HepG2 (cell line): ENCODE data around the gene STK32C. TPM values are rescaled to one million over a fixed set of nuclear protein-coding genes. Genes with fewer than 3 reads are reported as not detected.

ENCODE experiments used
- AHR ChIP-seq: IDR thresholded peaks from 2 replicates; pipeline ENCODE4 v1.6.1; 2018; ENCODE audit warnings: missing genetic modification reagents, missing compliant biosample characterization
- CC2D1A ChIP-seq: sonication (generic); formaldehyde crosslinking; IDR thresholded peaks from 2 replicates; pipeline ENCODE4 v1.8.1; 2023; ENCODE audit warnings: mild to moderate bottlenecking, missing genetic modification reagents
- EED ChIP-seq: sonication (generic); formaldehyde crosslinking; IDR thresholded peaks from 2 replicates; pipeline ENCODE4 v1.5.0; 2020; ENCODE audit warnings: mild to moderate bottlenecking, missing genetic modification reagents
- EHMT2 ChIP-seq: fragments of 200-600 bp; sonication (generic); IDR thresholded peaks from 2 replicates; pipeline ENCODE4 v1.7.0; 2017; ENCODE audit warnings: antibody characterized with exemption, low read depth, low read length, borderline replicate concordance
- GFI1 ChIP-seq: sonication (generic); formaldehyde crosslinking; IDR thresholded peaks from 2 replicates; pipeline ENCODE4 v1.5.0; 2020; ENCODE audit warnings: missing genetic modification reagents, mild to moderate bottlenecking, borderline replicate concordance
- KDM5B ChIP-seq: sonication (generic); formaldehyde crosslinking; IDR thresholded peaks from 2 replicates; pipeline ENCODE4 v1.4.0; 2020; ENCODE audit warnings: missing genetic modification reagents, mild to moderate bottlenecking, borderline replicate concordance
- KLF6 ChIP-seq: IDR thresholded peaks from 2 replicates; pipeline ENCODE4 v1.8.0; 2016; ENCODE audit warnings: missing biosample characterization, missing genetic modification reagents
- LCORL ChIP-seq, 2 experiments: fragments of 450-650 bp in 1 of 2; sonication (generic) in 1 of 2; formaldehyde crosslinking in 1 of 2; IDR thresholded peaks; 2 replicates each; pipeline versions ENCODE4 v1.5.0 to v1.6.1; 2017 to 2020; ENCODE audit warnings: antibody characterized with exemption in 1 of 2, missing genetic modification reagents in 1 of 2
- MAZ ChIP-seq, 2 experiments: sonication (generic) in 1 of 2; formaldehyde crosslinking in 1 of 2; IDR thresholded peaks; 2 replicates each; pipeline versions ENCODE4 v1.5.0 to v1.6.1; 2012 to 2020; ENCODE audit warnings: low read depth in 2 of 2, mild to moderate bottlenecking in 2 of 2, borderline replicate concordance in 1 of 2, improper control_type of control experiment in 1 of 2, low read length in 1 of 2, missing genetic modification reagents in 1 of 2, moderate library complexity in 1 of 2
- RBFOX2 ChIP-seq: fragments of 200-400 bp; formaldehyde crosslinking; IDR thresholded peaks from 2 replicates; pipeline ENCODE4 v1.6.1; 2017; ENCODE audit warnings: low read depth, mild to moderate bottlenecking, low read length
- SAP130 ChIP-seq: IDR thresholded peaks from 2 replicates; pipeline ENCODE4 v1.6.1; 2016; ENCODE audit warnings: low read depth
- SMC3 ChIP-seq: IDR thresholded peaks from 2 replicates; pipeline ENCODE4 v1.6.1; 2011; ENCODE audit warnings: low read length, improper control_type of control experiment
- TBX2 ChIP-seq: sonication (generic); formaldehyde crosslinking; IDR thresholded peaks from 2 replicates; pipeline ENCODE4 v1.5.0; 2020; ENCODE audit warnings: missing genetic modification reagents, mild to moderate bottlenecking, borderline replicate concordance
- YEATS4 ChIP-seq: sonication (generic); formaldehyde crosslinking; IDR thresholded peaks from 2 replicates; pipeline ENCODE4 v1.4.0; 2020; ENCODE audit warnings: missing genetic modification reagents, borderline replicate concordance
- ZNF773 ChIP-seq: sonication (generic); formaldehyde crosslinking; IDR thresholded peaks from 2 replicates; pipeline ENCODE4 v1.4.0; 2020; ENCODE audit warnings: missing genetic modification reagents, borderline replicate concordance
- polyA plus RNA-seq, 8 experiments: library from polyadenylated mRNA; depleted of rRNA in 3 of 8; stranded (reverse) in 7 of 8; unstranded in 1 of 8; fragments of >200 nt; fragmentation: Illumina TruSeq in 4 of 8; extraction: Trizol in 4 of 8; gene quantifications; 2 replicates each; pipeline versions ENCODE4 v1.2.1 to v1.2.3, GENCODE V29; 2011 to 2016; ENCODE audit warnings: low read depth in 4 of 8, missing spikeins in 1 of 8, mixed read lengths in 1 of 8; ENCODE audit not compliant: insufficient read depth in 1 of 8
- total RNA-seq, 5 experiments: library from RNA; depleted of rRNA; stranded (reverse); fragments of >200 nt; fragmentation: Illumina TruSeq; extraction: Trizol; gene quantifications; 2 replicates each; pipeline ENCODE4 v1.2.3, GENCODE V29; 2016; ENCODE audit warnings: low read depth in 1 of 5
- TF ChIP-seq, protein P1 (sequence below): sonication (generic); formaldehyde crosslinking; IDR thresholded peaks from 2 replicates; pipeline ENCODE4 v1.5.1; 2020; ENCODE audit warnings: mild to moderate bottlenecking, missing genetic modification reagents, borderline replicate concordance
- TF ChIP-seq, protein P2 (sequence below): IDR thresholded peaks from 2 replicates; pipeline ENCODE4 v1.6.1; 2016; ENCODE audit warnings: mild to moderate bottlenecking, missing biosample characterization, missing genetic modification reagents
- TF ChIP-seq, protein P3 (sequence below): sonication (generic); formaldehyde crosslinking; IDR thresholded peaks from 2 replicates; pipeline ENCODE4 v1.5.1; 2020; ENCODE audit warnings: mild to moderate bottlenecking, missing genetic modification reagents, moderate library complexity

The STK32C gene
- total and polyA plus RNA-seq, 2 of the 13 experiments (the other 11 are each of a cell fraction or from before 2014, with no cell fraction given), result 10.9 to 19.4 TPM

DNA sequence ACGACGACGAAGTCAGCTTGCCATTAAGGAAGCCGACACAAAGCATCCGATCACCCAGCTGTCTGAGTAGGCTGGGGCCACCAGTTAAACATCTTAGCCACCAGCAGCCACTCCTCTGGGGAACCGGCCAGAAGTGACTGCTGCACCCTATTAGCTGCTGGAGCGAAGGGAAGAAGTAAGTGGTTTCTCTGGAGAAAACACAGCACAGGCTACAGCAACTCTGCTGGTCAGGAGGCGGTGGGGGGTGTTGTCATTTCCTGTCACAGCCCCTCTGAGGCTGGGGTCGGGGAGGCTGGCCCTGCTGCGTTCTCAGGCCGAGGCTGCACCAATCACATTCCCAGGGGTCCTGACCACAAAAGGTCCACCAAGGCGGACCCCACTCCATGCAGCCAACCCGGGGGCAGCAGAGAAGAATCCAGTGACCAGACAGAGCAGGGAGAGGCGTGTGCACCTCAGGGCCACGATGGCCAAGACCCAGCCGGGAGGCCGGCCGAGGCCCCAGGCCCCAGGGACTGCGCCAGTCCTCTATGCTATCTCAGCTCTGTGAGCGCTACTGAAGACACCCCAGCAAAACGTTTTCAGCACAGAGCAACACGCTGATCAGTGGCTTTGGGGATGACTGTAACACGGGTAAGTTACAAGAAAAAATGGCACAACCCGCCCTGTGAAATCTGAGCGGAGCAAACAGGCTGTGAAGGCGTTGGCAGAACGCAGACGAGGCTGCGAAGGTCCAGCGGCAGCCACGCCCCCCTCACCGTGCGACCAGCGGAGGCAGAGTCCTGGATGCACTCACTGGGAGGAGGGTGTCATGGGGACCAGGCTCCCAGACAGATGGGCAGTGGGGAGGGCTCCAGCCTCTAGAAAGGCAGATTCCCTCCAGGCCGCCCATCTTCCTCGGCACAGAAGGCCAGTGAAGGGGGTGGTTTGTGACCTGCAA is 24.8 kb downstream of the STK32C start (continued):
- TF ChIP-seq, protein P1, sequence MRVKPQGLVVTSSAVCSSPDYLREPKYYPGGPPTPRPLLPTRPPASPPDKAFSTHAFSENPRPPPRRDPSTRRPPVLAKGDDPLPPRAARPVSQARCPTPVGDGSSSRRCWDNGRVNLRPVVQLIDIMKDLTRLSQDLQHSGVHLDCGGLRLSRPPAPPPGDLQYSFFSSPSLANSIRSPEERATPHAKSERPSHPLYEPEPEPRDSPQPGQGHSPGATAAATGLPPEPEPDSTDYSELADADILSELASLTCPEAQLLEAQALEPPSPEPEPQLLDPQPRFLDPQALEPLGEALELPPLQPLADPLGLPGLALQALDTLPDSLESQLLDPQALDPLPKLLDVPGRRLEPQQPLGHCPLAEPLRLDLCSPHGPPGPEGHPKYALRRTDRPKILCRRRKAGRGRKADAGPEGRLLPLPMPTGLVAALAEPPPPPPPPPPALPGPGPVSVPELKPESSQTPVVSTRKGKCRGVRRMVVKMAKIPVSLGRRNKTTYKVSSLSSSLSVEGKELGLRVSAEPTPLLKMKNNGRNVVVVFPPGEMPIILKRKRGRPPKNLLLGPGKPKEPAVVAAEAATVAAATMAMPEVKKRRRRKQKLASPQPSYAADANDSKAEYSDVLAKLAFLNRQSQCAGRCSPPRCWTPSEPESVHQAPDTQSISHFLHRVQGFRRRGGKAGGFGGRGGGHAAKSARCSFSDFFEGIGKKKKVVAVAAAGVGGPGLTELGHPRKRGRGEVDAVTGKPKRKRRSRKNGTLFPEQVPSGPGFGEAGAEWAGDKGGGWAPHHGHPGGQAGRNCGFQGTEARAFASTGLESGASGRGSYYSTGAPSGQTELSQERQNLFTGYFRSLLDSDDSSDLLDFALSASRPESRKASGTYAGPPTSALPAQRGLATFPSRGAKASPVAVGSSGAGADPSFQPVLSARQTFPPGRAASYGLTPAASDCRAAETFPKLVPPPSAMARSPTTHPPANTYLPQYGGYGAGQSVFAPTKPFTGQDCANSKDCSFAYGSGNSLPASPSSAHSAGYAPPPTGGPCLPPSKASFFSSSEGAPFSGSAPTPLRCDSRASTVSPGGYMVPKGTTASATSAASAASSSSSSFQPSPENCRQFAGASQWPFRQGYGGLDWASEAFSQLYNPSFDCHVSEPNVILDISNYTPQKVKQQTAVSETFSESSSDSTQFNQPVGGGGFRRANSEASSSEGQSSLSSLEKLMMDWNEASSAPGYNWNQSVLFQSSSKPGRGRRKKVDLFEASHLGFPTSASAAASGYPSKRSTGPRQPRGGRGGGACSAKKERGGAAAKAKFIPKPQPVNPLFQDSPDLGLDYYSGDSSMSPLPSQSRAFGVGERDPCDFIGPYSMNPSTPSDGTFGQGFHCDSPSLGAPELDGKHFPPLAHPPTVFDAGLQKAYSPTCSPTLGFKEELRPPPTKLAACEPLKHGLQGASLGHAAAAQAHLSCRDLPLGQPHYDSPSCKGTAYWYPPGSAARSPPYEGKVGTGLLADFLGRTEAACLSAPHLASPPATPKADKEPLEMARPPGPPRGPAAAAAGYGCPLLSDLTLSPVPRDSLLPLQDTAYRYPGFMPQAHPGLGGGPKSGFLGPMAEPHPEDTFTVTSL (CRISPR knock-in tag), result no peak
- no peak; the same call in 1 of the 2 replicates for TF ChIP-seq SAP130 (CRISPR knock-in tag)
- no peak for TF ChIP-seq ZNF773 (CRISPR knock-in tag)
- no peak for TF ChIP-seq SMC3
- TF ChIP-seq KLF6 (CRISPR knock-in tag), result no peak
- TF ChIP-seq, protein P2, sequence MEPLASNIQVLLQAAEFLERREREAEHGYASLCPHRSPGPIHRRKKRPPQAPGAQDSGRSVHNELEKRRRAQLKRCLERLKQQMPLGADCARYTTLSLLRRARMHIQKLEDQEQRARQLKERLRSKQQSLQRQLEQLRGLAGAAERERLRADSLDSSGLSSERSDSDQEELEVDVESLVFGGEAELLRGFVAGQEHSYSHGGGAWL, result no peak
- no peak for TF ChIP-seq AHR (CRISPR knock-in tag)
- TF ChIP-seq GFI1 (CRISPR knock-in tag), result peak; percentile 35; the same call in 1 of the 2 replicates
- TF ChIP-seq YEATS4 (CRISPR knock-in tag), result no peak; the same call in 1 of the 2 replicates
- TF ChIP-seq TBX2 (CRISPR knock-in tag), result peak; percentile 23; the same call in 1 of the 2 replicates
- peak; percentile 6; the same call in 1 of the 2 replicates for TF ChIP-seq KDM5B (CRISPR knock-in tag)
- no peak for TF ChIP-seq MAZ (IDR thresholded peaks at IDR 0.05; ENCODE audit: borderline replicate concordance, low read depth, low read length)
- TF ChIP-seq MAZ (CRISPR knock-in tag; IDR thresholded peaks at IDR 0.05; ENCODE audit: low read depth), result peak; percentile 33; the same call in 1 of the 2 replicates
- no peak for TF ChIP-seq EHMT2
- TF ChIP-seq, protein P3, sequence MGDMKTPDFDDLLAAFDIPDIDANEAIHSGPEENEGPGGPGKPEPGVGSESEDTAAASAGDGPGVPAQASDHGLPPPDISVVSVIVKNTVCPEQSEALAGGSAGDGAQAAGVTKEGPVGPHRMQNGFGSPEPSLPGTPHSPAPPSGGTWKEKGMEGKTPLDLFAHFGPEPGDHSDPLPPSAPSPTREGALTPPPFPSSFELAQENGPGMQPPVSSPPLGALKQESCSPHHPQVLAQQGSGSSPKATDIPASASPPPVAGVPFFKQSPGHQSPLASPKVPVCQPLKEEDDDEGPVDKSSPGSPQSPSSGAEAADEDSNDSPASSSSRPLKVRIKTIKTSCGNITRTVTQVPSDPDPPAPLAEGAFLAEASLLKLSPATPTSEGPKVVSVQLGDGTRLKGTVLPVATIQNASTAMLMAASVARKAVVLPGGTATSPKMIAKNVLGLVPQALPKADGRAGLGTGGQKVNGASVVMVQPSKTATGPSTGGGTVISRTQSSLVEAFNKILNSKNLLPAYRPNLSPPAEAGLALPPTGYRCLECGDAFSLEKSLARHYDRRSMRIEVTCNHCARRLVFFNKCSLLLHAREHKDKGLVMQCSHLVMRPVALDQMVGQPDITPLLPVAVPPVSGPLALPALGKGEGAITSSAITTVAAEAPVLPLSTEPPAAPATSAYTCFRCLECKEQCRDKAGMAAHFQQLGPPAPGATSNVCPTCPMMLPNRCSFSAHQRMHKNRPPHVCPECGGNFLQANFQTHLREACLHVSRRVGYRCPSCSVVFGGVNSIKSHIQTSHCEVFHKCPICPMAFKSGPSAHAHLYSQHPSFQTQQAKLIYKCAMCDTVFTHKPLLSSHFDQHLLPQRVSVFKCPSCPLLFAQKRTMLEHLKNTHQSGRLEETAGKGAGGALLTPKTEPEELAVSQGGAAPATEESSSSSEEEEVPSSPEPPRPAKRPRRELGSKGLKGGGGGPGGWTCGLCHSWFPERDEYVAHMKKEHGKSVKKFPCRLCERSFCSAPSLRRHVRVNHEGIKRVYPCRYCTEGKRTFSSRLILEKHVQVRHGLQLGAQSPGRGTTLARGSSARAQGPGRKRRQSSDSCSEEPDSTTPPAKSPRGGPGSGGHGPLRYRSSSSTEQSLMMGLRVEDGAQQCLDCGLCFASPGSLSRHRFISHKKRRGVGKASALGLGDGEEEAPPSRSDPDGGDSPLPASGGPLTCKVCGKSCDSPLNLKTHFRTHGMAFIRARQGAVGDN (CRISPR knock-in tag), result peak; percentile 49
- 0 out of 2 replicates have a peak, but pooled peaks have one; percentile 50 for TF ChIP-seq EED
- TF ChIP-seq LCORL (IDR thresholded peaks at IDR 0.05), result no peak
- TF ChIP-seq LCORL (CRISPR knock-in tag; IDR thresholded peaks at IDR 0.05), result no peak
- no peak for TF ChIP-seq CC2D1A (CRISPR knock-in tag)
- TF ChIP-seq RBFOX2, result no peak
